Esophagus muscularis mucosa (tissue), 3 donors: Measurements from ENCODE around the gene EIF4G1.

Experiments
- POLR2A ChIP-seq: fragments of 450-650 bp; IDR thresholded peaks from one replicate; pipeline ENCODE4 v1.6.1; 2017; ENCODE audit warnings: antibody characterized with exemption, moderate library complexity, mild to moderate bottlenecking, low read depth
- POLR2AphosphoS5 ChIP-seq, 2 donors: sonication (generic); formaldehyde crosslinking; IDR thresholded peaks; one replicate each; pipeline ENCODE4 v1.6.1; 2017; ENCODE audit warnings: antibody characterized with exemption in 2 of 2
- TF ChIP-seq, protein P1 (sequence below), 3 experiments: fragments of 200-600 bp in 2 of 3; fragments of 450-650 bp in 1 of 3; sonication (generic) in 2 of 3; IDR thresholded peaks; one replicate each; pipeline ENCODE4 v1.5.1; 2017 to 2019; ENCODE audit warnings: antibody characterized with exemption in 3 of 3, mild to moderate bottlenecking in 2 of 3, moderate library complexity in 1 of 3

DNA sequence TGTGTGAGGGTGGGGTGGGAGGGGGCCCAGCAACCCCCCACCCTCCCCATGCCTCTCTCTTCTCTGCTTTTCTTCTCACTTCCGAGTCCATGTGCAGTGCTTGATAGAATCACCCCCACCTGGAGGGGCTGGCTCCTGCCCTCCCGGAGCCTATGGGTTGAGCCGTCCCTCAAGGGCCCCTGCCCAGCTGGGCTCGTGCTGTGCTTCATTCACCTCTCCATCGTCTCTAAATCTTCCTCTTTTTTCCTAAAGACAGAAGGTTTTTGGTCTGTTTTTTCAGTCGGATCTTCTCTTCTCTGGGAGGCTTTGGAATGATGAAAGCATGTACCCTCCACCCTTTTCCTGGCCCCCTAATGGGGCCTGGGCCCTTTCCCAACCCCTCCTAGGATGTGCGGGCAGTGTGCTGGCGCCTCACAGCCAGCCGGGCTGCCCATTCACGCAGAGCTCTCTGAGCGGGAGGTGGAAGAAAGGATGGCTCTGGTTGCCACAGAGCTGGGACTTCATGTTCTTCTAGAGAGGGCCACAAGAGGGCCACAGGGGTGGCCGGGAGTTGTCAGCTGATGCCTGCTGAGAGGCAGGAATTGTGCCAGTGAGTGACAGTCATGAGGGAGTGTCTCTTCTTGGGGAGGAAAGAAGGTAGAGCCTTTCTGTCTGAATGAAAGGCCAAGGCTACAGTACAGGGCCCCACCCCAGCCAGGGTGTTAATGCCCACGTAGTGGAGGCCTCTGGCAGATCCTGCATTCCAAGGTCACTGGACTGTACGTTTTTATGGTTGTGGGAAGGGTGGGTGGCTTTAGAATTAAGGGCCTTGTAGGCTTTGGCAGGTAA is 31.1 kb downstream of the EIF4G1 start:
- no peak for TF ChIP-seq POLR2A
- TF ChIP-seq, protein P1, sequence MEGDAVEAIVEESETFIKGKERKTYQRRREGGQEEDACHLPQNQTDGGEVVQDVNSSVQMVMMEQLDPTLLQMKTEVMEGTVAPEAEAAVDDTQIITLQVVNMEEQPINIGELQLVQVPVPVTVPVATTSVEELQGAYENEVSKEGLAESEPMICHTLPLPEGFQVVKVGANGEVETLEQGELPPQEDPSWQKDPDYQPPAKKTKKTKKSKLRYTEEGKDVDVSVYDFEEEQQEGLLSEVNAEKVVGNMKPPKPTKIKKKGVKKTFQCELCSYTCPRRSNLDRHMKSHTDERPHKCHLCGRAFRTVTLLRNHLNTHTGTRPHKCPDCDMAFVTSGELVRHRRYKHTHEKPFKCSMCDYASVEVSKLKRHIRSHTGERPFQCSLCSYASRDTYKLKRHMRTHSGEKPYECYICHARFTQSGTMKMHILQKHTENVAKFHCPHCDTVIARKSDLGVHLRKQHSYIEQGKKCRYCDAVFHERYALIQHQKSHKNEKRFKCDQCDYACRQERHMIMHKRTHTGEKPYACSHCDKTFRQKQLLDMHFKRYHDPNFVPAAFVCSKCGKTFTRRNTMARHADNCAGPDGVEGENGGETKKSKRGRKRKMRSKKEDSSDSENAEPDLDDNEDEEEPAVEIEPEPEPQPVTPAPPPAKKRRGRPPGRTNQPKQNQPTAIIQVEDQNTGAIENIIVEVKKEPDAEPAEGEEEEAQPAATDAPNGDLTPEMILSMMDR (IDR thresholded peaks at IDR 0.05) = peak in 2 of 3 experiments; percentile 22 to 39
- TF ChIP-seq POLR2AphosphoS5 (IDR thresholded peaks at IDR 0.05) = peak; percentile 45 to 55
